HepG2 (cell line): ENCODE data around the gene CCDC116. TPM values are rescaled to one million over a fixed set of nuclear protein-coding genes. Genes with fewer than 3 reads are reported as not detected.

Source experiments
- ATAC-seq: fragments of 200-7000 bp; cut with Tn5 transposase; 3 replicates; pipeline ENCODE4 v1.9.1; 2020; ENCODE audit warnings: mild to moderate bottlenecking, moderate library complexity
- BruUV-seq: library from RNA; stranded (reverse); fragments of 400-500 nt; replicated peaks from 2 replicates; lab custom pipeline; 2021; lab: Mats Ljungman, UMichigan
- CTCF ChIA-PET: fragments of 300-600 bp; formaldehyde crosslinking; extraction: SDS; loops from one replicate; lab custom pipeline; 2021; ENCODE audit warnings: low total read pairs, inconsistent platforms, low intra/inter-chr PET ratio; lab: Yijun Ruan, JAX
- POLR2A ChIA-PET: fragments of 350-600 bp; sonication (Branson Sonifier 250); formaldehyde crosslinking; loops from one replicate; lab custom pipeline; 2020; ENCODE audit warnings: antibody characterized with exemption, inconsistent platforms; lab: Yijun Ruan, JAX
- DNase-seq: peaks from one replicate; pipeline ENCODE4 v3.0.0-alpha.2; 2015; ENCODE audit warnings: low spot score
- FAIRE-seq: peaks from 3 replicates; lab custom pipeline; 2011; peaks lifted over from hg19 to GRCh38; lab: Jason Lieb, UNC
- H2AFZ ChIP-seq: one replicate; pipeline ENCODE4 v1.6.1; 2011; ENCODE audit warnings: low read length, inconsistent platforms
- H3K27ac ChIP-seq: fragments of 300-600 bp; 3 replicates; pipeline ENCODE4 v1.8.0; 2011; ENCODE audit warnings: mixed run types, mild to moderate bottlenecking, mixed read lengths, low read length, inconsistent platforms; ENCODE audit not compliant: insufficient read depth; ENCODE audit errors: extremely low read length
- H3K27me3 ChIP-seq, 2 experiments: fragments of 200-600 bp in 1 of 2; 2 replicates in 1 of 2; 3 replicates in 1 of 2; pipeline versions ENCODE4 v1.6.0 to v1.8.0; 2011; ENCODE audit warnings: low read length in 2 of 2, mild to moderate bottlenecking in 2 of 2, moderate library complexity in 2 of 2, inconsistent platforms in 1 of 2; ENCODE audit not compliant: insufficient read depth in 2 of 2, control insufficient read depth in 1 of 2
- H3K36me3 ChIP-seq, 2 experiments: fragments of 200-600 bp in 1 of 2; replicated peaks in 1 of 2; 2 replicates in 1 of 2; 3 replicates in 1 of 2; pipeline versions ENCODE4 v1.5.1 to v1.8.0; 2011; ENCODE audit warnings: low read length in 2 of 2, inconsistent platforms in 1 of 2; ENCODE audit not compliant: insufficient read depth in 2 of 2, control insufficient read depth in 1 of 2
- H3K4me1 ChIP-seq: 2 replicates; pipeline ENCODE4 v1.5.1; 2012; ENCODE audit warnings: low read length, inconsistent platforms; ENCODE audit not compliant: insufficient read depth
- H3K4me2 ChIP-seq: 2 replicates; pipeline ENCODE4 v1.6.0; 2011; ENCODE audit warnings: low read depth, low read length, inconsistent platforms
- H3K4me3 ChIP-seq, 3 experiments: fragments of 200-600 bp in 1 of 3; sonication (generic), shearing (Covaris generic) in 1 of 3; replicated peaks in 1 of 3; 2 replicates each; pipeline ENCODE4 v1.5.1; 2011 to 2016; ENCODE audit warnings: low read length in 3 of 3, inconsistent platforms in 2 of 3, low read depth in 2 of 3, mild to moderate bottlenecking in 2 of 3, control low read depth in 1 of 3, mixed read lengths in 1 of 3; ENCODE audit not compliant: insufficient read depth in 1 of 3
- H3K79me2 ChIP-seq: one replicate; pipeline ENCODE4 v1.6.1; 2011; ENCODE audit warnings: low read length, inconsistent platforms; ENCODE audit not compliant: insufficient read depth
- H3K9ac ChIP-seq: 2 replicates; pipeline ENCODE4 v1.6.0; 2011; ENCODE audit warnings: mild to moderate bottlenecking, low read depth, low read length, inconsistent platforms; ENCODE audit not compliant: insufficient read depth
- H3K9me3 ChIP-seq: 2 replicates; pipeline ENCODE4 v1.5.1; 2012; ENCODE audit warnings: mild to moderate bottlenecking, low read length
- H4K20me1 ChIP-seq: 2 replicates; pipeline ENCODE4 v1.6.0; 2011; ENCODE audit warnings: inconsistent platforms, mild to moderate bottlenecking, low read length, moderate library complexity; ENCODE audit not compliant: insufficient read depth
- ADNP ChIP-seq: sonication (generic); formaldehyde crosslinking; IDR thresholded peaks from 2 replicates; pipeline ENCODE4 v1.4.0; 2020; ENCODE audit warnings: missing genetic modification reagents
- ARHGAP35 ChIP-seq: sonication (generic); formaldehyde crosslinking; IDR thresholded peaks from 2 replicates; pipeline ENCODE4 v1.9.0; 2022; ENCODE audit warnings: mild to moderate bottlenecking, inconsistent platforms, moderate library complexity, missing genetic modification reagents, borderline replicate concordance
- GFI1 ChIP-seq: sonication (generic); formaldehyde crosslinking; IDR thresholded peaks from 2 replicates; pipeline ENCODE4 v1.5.0; 2020; ENCODE audit warnings: missing genetic modification reagents, mild to moderate bottlenecking, borderline replicate concordance
- IRF1 ChIP-seq: sonication (generic); formaldehyde crosslinking; IDR thresholded peaks from 2 replicates; pipeline ENCODE4 v1.4.0; 2020; ENCODE audit warnings: low read depth, mild to moderate bottlenecking, missing genetic modification reagents
- IRX3 ChIP-seq: sonication (generic); formaldehyde crosslinking; IDR thresholded peaks from 2 replicates; pipeline ENCODE4 v1.8.1; 2023; ENCODE audit warnings: mild to moderate bottlenecking, low read depth, missing genetic modification reagents, borderline replicate concordance
- JUN ChIP-seq: sonication (generic); formaldehyde crosslinking; IDR thresholded peaks from 2 replicates; pipeline ENCODE4 v1.4.0; 2020; ENCODE audit warnings: mild to moderate bottlenecking, missing genetic modification reagents
- MAFK ChIP-seq, 2 experiments: IDR thresholded peaks in 1 of 2; conservative IDR thresholded peaks in 1 of 2; 2 replicates each; pipeline ENCODE4 v1.6.1; 2011; ENCODE audit warnings: improper control_type of control experiment in 2 of 2, low read length in 2 of 2
- NR2F1 ChIP-seq, 2 experiments: fragments of 450-650 bp in 1 of 2; formaldehyde crosslinking in 1 of 2; IDR thresholded peaks; 2 replicates each; pipeline versions ENCODE4 v1.5.0 to v1.6.1; 2016 to 2020; ENCODE audit warnings: mild to moderate bottlenecking in 1 of 2, missing compliant biosample characterization in 1 of 2, missing genetic modification reagents in 1 of 2, moderate library complexity in 1 of 2
- PHB2 ChIP-seq: fragments of 450-650 bp; IDR thresholded peaks from 2 replicates; pipeline ENCODE4 v1.6.1; 2018; ENCODE audit not compliant: partially characterized antibody
- POLR2A ChIP-seq, 2 experiments: IDR thresholded peaks; 2 replicates each; pipeline ENCODE4 v1.6.1; 2011; ENCODE audit warnings: low read depth in 2 of 2, low read length in 2 of 2, mild to moderate bottlenecking in 1 of 2, moderate library complexity in 1 of 2; ENCODE audit not compliant: insufficient read depth in 1 of 2
- POLR2G ChIP-seq: fragments of 200-400 bp; formaldehyde crosslinking; IDR thresholded peaks from 2 replicates; pipeline ENCODE4 v1.6.1; 2018; ENCODE audit warnings: mild to moderate bottlenecking, low read depth, low read length, moderate library complexity
- RAD21 ChIP-seq: fragments of 450-650 bp; formaldehyde crosslinking; IDR thresholded peaks from 2 replicates; pipeline ENCODE4 v1.5.0; 2020; ENCODE audit warnings: mild to moderate bottlenecking
- RFXANK ChIP-seq: IDR thresholded peaks from 2 replicates; pipeline ENCODE4 v1.6.1; 2016
- SMAD9 ChIP-seq: sonication (generic); formaldehyde crosslinking; IDR thresholded peaks from 2 replicates; pipeline ENCODE4 v1.5.1; 2020; ENCODE audit warnings: mild to moderate bottlenecking, missing genetic modification reagents
- ZNF263 ChIP-seq: sonication (generic); formaldehyde crosslinking; IDR thresholded peaks from 2 replicates; pipeline ENCODE4 v1.4.0; 2020; ENCODE audit warnings: missing genetic modification reagents
- ZNF784 ChIP-seq: sonication (generic); formaldehyde crosslinking; IDR thresholded peaks from 2 replicates; pipeline ENCODE4 v1.5.1; 2020; ENCODE audit warnings: missing genetic modification reagents, mild to moderate bottlenecking, borderline replicate concordance
- WGBS: methylation state at CpG from one replicate; pipeline ENCODE4 v1.1.6; 2017; ENCODE audit warnings: low lambda C conversion rate; 5-methylcytosine and 5-hydroxymethylcytosine counted together
- in situ Hi-C: cut with HindIII; loops from 2 replicates; pipeline ENCODE4 v1.10.0; 2017; ENCODE audit warnings: low pct_unique_long_range_greater_than_20kb; ENCODE audit not compliant: extremely low pct_ligation_motif_present
- intact Hi-C: fragments of 100-400 bp; cut with micrococcal nuclease; formaldehyde crosslinking; loops from one replicate; pipeline ENCODE4 v1.10.0; 2022; ENCODE audit not compliant: unreplicated experiment
- polyA plus RNA-seq, 8 experiments: library from polyadenylated mRNA; depleted of rRNA in 3 of 8; stranded (reverse) in 7 of 8; unstranded in 1 of 8; fragments of >200 nt; fragmentation: Illumina TruSeq in 4 of 8; extraction: Trizol in 4 of 8; gene quantifications; 2 replicates each; pipeline versions ENCODE4 v1.2.1 to v1.2.3, GENCODE V29; 2011 to 2016; ENCODE audit warnings: low read depth in 4 of 8, missing spikeins in 1 of 8, mixed read lengths in 1 of 8; ENCODE audit not compliant: insufficient read depth in 1 of 8
- total RNA-seq, 5 experiments: library from RNA; depleted of rRNA; stranded (reverse); fragments of >200 nt; fragmentation: Illumina TruSeq; extraction: Trizol; gene quantifications; 2 replicates each; pipeline ENCODE4 v1.2.3, GENCODE V29; 2016; ENCODE audit warnings: low read depth in 1 of 5
- TF ChIP-seq, protein P1 (sequence below): sonication (generic); formaldehyde crosslinking; IDR thresholded peaks from 2 replicates; pipeline ENCODE4 v1.4.0; 2020; ENCODE audit warnings: missing genetic modification reagents

The CCDC116 gene
- total and polyA plus RNA-seq, 2 of the 13 experiments (the other 11 are each of a cell fraction or from before 2014, with no cell fraction given): 0.15 to 0.33 TPM

DNA sequence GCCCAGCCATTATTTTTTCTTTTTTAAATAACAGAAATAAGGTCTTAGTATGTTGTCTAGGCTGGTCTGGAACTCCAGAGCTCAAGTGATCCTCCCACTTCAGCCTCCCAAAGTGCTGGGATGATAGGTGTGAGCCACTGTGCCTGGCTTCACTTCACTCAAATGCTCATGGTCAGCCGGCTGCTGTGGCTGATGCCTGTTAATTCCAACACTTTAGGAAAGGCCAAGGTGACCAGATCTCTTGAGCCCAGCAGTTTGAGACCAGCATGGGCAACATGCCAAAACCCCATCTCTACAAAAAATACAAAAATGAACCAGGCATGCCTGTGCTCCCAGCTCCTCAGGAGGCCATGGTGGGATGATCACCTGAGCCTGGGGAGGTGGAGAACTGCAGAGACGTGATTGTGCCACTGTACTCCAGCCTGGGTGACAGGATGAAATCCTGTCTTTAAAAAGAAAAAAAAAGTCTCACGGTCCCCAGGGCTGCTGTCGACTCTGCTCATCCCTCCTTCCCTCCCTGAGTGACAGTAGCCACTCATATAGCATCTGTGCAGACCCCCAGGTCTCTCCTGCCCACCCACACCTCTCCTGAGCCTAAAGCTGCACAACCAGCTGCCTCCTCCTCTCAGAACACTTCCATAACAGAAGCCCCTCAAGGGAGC, 6.4 kb upstream of the CCDC116 start:
- no peak for DNase-seq
- Histone ChIP-seq H4K20me1 (peaks cover 10% of the 10 kb centered on the region), H3K4me1 (peaks cover 21% of the 10 kb centered on the region), H3K9me3 (no peaks in the 10 kb centered on the region), H3K9ac (no peak overlapping the region), H3K79me2 (peaks cover 19% of the 10 kb centered on the region), H2AFZ (no peak overlapping the region), H3K36me3 (peaks cover 2 to 39% of the 10 kb centered on the region in 2 experiments; a peak in 3 of 5 replicates), H3K27ac (no peak overlapping the region), H3K4me2 (no peak overlapping the region), H3K4me3 (no peak overlapping the region), H3K27me3 (no peaks in the 10 kb centered on the region)
- ATAC-seq: no peak
- CTCF ChIA-PET: interaction anchor here (0.9 kb wide), 1 partner anchor 20 kb away, joined by 3 read pairs; no protein-coding TSS in a partner anchor
- no peak for FAIRE-seq
- in situ Hi-C loops (no loop called here), intact Hi-C loops (no loop called here)
- no TSS peak for BruUV-seq
- POLR2A ChIA-PET: interaction anchor here (2.3 kb wide), 1 partner anchor 16 kb away, joined by 12 read pairs; the partner anchor contains the start of gene SDF2L1
- 83% methylated on average over 4 of the region's 4 CpGs for WGBS
- TF ChIP-seq PHB2 (no peak), RFXANK (CRISPR knock-in tag) (no peak), ARHGAP35 (CRISPR knock-in tag) (no peak), JUN (CRISPR knock-in tag) (no peak), SMAD9 (CRISPR knock-in tag) (no peak), MAFK (conservative IDR thresholded peaks at IDR 0.05 in 1 of 2, IDR thresholded peaks at IDR 0.05 in 1 of 2; ENCODE audit: low read length in 2 of 2) (no peak), IRX3 (CRISPR knock-in tag) (no peak), RAD21 (CRISPR knock-in tag) (no peak), GFI1 (no peak), IRF1 (CRISPR knock-in tag) (no peak), ZNF784 (no peak), NR2F1 (CRISPR knock-in tag; IDR thresholded peaks at IDR 0.05) (no peak), ZNF263 (CRISPR knock-in tag) (peak; percentile 7; the same call in 1 of the 2 replicates), ADNP (CRISPR knock-in tag) (no peak), POLR2A (IDR thresholded peaks at IDR 0.05; ENCODE audit: insufficient read depth in 1 of 2, low read depth in 2 of 2, low read length in 2 of 2) (peak in 1 of 2 experiments; percentile 27; a peak in 1 of 4 replicates), POLR2G (peak; percentile 43; the same call in 1 of the 2 replicates)
- TF ChIP-seq, protein P1, sequence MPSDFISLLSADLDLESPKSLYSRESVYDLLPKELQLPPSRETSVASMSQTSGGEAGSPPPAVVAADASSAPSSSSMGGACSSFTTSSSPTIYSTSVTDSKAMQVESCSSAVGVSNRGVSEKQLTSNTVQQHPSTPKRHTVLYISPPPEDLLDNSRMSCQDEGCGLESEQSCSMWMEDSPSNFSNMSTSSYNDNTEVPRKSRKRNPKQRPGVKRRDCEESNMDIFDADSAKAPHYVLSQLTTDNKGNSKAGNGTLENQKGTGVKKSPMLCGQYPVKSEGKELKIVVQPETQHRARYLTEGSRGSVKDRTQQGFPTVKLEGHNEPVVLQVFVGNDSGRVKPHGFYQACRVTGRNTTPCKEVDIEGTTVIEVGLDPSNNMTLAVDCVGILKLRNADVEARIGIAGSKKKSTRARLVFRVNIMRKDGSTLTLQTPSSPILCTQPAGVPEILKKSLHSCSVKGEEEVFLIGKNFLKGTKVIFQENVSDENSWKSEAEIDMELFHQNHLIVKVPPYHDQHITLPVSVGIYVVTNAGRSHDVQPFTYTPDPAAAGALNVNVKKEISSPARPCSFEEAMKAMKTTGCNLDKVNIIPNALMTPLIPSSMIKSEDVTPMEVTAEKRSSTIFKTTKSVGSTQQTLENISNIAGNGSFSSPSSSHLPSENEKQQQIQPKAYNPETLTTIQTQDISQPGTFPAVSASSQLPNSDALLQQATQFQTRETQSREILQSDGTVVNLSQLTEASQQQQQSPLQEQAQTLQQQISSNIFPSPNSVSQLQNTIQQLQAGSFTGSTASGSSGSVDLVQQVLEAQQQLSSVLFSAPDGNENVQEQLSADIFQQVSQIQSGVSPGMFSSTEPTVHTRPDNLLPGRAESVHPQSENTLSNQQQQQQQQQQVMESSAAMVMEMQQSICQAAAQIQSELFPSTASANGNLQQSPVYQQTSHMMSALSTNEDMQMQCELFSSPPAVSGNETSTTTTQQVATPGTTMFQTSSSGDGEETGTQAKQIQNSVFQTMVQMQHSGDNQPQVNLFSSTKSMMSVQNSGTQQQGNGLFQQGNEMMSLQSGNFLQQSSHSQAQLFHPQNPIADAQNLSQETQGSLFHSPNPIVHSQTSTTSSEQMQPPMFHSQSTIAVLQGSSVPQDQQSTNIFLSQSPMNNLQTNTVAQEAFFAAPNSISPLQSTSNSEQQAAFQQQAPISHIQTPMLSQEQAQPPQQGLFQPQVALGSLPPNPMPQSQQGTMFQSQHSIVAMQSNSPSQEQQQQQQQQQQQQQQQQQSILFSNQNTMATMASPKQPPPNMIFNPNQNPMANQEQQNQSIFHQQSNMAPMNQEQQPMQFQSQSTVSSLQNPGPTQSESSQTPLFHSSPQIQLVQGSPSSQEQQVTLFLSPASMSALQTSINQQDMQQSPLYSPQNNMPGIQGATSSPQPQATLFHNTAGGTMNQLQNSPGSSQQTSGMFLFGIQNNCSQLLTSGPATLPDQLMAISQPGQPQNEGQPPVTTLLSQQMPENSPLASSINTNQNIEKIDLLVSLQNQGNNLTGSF (CRISPR knock-in tag): no peak
